Rectal smooth muscle tissue (tissue), 1 donor: ENCODE results near the gene FOXL3.

Experiments
- H3K27ac ChIP-seq: one replicate; pipeline ENCODE4 v1.7.0; 2013; ENCODE audit warnings: low read depth, low read length, inconsistent platforms
- H3K27me3 ChIP-seq: one replicate; pipeline ENCODE4 v1.7.0; 2013; ENCODE audit warnings: low read length; ENCODE audit not compliant: control insufficient read depth, insufficient read depth
- H3K36me3 ChIP-seq: one replicate; pipeline ENCODE4 v1.7.0; 2013; ENCODE audit warnings: low read length; ENCODE audit not compliant: control insufficient read depth, insufficient read depth
- H3K4me1 ChIP-seq: one replicate; pipeline ENCODE4 v1.7.0; 2013; ENCODE audit warnings: low read length; ENCODE audit not compliant: control insufficient read depth, insufficient read depth
- H3K4me3 ChIP-seq: one replicate; pipeline ENCODE4 v1.7.0; 2013; ENCODE audit warnings: low read length
- H3K9ac ChIP-seq: one replicate; pipeline ENCODE4 v1.7.0; 2013; ENCODE audit warnings: low read length

FOXL3 gene

DNA sequence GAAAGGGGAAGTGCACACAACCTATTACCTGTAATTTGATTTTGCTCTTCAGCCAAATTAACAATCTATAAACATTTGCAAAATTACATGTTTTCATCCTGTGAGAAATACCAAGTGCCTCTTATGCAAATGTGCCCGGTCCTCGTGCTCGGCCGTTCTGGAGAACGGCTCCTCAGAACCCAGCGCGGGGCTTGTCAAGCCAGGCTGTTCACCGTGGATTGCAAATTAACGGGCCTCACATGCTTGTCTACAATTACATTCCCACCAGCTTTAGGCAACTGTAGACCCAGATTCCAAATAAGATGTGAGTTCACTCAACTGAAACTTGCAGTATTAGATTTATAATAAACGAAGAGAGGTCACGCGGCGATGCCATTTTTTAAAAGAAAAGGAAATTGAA is 8.8 kb downstream of the FOXL3 start:
- no peak overlapping the region for H3K27ac ChIP-seq
- no peaks in the 10 kb centered on the region for H3K27me3 ChIP-seq
- no peaks in the 10 kb centered on the region for H3K4me1 ChIP-seq
- H3K4me3 ChIP-seq, result no peak overlapping the region
- H3K36me3 ChIP-seq, result no peaks in the 10 kb centered on the region
- H3K9ac ChIP-seq, result no peak overlapping the region

DNA sequence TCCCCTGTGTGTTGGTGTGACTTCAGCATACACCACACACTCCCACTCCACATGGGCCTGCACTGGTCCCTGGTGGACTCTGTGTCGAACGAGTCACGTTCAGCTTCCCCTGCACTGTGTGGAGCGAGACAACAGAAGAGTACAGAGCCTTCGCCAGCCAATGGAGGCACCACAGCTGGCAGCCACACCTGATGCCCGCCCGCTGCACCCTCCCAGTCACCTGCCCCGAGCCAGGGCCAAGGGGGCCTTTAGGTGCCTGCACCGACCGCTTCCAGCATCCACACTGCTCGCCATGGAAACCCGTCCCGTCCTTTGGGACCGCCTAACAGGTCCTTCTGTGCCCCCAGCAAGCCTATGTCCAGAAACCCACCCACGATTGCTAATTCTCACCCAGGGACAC is 9.2 kb downstream of the FOXL3 start:
- Histone ChIP-seq H3K4me3 (no peak overlapping the region), H3K27me3 (no peaks in the 10 kb centered on the region), H3K36me3 (no peaks in the 10 kb centered on the region), H3K27ac (no peak overlapping the region), H3K4me1 (no peaks in the 10 kb centered on the region), H3K9ac (no peak overlapping the region)

DNA sequence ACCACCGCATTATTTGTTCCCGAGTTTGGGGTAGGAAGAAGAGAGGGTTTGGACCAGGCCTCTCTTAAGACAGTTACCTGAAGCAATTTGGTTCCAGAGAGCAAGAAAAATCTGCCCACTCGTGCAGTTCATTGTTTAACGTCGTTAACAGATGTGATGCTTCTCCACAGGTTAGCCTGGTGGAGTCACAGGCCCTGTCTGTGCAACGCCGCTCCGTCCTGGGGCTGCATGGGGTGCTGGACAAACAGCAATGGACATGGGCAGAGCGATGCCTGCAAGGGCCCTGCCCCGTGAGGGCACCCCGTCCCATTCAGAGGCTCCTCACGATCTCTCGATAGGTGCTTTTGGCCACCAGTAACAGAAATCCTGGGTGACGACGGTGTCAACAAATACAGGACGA is 9.7 kb downstream of the FOXL3 start:
- Histone ChIP-seq H3K27ac (no peak overlapping the region), H3K27me3 (no peaks in the 10 kb centered on the region), H3K4me3 (no peak overlapping the region), H3K36me3 (no peaks in the 10 kb centered on the region), H3K4me1 (no peaks in the 10 kb centered on the region), H3K9ac (no peak overlapping the region)

DNA sequence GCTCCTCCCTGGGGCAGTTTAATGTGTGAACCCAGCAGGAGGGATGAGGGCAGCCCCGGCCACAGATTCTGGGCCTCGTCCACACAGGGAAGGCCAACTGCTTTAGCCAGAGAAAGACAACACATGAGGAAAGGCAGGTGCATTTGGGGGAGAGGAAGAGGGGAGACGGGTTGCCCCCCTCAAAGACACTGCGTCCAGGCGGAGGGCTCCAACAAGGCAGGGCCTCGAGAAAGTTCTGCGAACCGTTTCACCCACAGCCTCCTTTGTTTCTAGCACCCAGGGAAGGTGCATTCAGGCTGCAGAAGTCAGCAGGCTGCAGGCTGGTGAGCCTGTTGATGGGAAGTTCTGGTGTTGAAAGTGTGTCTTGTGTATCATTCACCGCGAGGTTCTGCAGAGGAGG is 10.1 kb downstream of the FOXL3 start:
- Histone ChIP-seq H3K9ac (no peak overlapping the region), H3K27ac (no peak overlapping the region), H3K4me1 (no peaks in the 10 kb centered on the region), H3K4me3 (no peak overlapping the region), H3K36me3 (no peaks in the 10 kb centered on the region), H3K27me3 (no peaks in the 10 kb centered on the region)

DNA sequence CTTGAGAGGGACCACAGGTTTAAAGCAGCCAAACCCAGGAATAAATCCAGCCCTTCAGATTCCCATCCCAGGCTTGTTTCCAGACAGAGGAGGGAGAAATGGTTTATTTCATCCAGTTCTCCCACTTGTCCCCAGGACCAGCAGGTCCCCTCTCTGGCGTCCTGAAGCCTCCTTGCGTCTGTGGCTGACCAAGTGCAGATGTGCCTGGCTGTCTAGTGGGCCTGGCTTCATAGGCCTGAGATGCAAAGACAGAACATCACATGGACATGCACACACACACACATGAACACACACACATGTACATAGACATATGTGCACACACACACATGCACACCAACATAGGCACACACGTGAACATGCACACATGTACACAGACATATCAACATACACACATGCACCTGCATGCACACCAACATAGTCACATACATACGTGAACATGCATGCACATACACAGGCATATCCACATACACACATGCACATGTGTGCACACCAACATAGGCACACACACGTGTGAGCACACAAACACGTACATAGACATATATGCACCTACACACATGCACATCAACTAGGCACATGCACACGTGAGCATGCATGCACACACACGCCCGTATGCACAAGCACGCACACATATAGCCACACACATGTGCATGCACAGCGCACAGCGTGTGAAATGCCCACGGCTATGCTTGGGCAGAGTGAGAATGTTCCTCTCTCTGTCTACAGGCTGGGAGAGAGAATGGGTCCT is 10.7 kb downstream of the FOXL3 start:
- Histone ChIP-seq H3K4me3 (no peak overlapping the region), H3K4me1 (no peaks in the 10 kb centered on the region), H3K9ac (no peak overlapping the region), H3K36me3 (no peaks in the 10 kb centered on the region), H3K27me3 (no peaks in the 10 kb centered on the region), H3K27ac (no peak overlapping the region)

DNA sequence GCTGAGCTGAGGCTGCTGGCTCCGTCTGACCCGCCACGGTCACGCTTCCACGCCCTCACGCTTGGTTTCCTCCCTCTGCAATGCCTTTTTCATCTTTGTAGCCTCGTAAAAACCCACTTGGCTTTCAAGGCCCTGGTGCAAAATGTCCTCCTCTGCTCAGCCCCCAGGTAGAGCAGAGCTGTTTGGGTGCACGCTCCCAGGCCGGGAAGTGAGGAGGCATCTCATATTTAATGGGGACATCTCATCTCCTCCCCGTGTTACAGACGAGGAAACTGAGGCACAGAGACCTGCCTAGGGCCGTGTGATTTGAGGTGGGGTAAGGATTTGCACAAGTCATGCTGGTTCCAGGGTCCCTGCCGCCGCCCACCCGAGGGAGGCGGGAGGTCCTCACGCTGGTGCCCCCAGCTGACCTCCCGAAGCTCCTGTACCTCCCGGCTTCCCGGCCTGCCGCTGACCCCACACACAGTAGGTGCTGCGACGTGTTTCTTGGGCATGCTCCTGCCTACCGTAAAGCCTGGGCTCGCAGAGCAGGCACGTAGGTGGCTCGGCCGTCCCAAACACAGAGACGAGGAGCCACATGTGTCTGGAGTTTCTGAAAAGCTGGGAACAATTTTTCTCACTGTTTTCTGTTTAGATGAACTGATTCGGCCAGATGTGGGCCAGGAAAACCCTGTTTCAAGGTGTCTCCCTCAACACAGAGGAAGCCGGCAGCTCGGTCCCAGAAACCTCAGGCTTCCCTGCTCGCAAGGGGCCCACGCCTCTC is 11.5 kb downstream of the FOXL3 start:
- H3K36me3 ChIP-seq, result no peaks in the 10 kb centered on the region
- no peak overlapping the region for H3K4me3 ChIP-seq
- no peaks in the 10 kb centered on the region for H3K27me3 ChIP-seq
- H3K4me1 ChIP-seq, result no peaks in the 10 kb centered on the region
- H3K27ac ChIP-seq, result no peak overlapping the region
- H3K9ac ChIP-seq, result no peak overlapping the region

DNA sequence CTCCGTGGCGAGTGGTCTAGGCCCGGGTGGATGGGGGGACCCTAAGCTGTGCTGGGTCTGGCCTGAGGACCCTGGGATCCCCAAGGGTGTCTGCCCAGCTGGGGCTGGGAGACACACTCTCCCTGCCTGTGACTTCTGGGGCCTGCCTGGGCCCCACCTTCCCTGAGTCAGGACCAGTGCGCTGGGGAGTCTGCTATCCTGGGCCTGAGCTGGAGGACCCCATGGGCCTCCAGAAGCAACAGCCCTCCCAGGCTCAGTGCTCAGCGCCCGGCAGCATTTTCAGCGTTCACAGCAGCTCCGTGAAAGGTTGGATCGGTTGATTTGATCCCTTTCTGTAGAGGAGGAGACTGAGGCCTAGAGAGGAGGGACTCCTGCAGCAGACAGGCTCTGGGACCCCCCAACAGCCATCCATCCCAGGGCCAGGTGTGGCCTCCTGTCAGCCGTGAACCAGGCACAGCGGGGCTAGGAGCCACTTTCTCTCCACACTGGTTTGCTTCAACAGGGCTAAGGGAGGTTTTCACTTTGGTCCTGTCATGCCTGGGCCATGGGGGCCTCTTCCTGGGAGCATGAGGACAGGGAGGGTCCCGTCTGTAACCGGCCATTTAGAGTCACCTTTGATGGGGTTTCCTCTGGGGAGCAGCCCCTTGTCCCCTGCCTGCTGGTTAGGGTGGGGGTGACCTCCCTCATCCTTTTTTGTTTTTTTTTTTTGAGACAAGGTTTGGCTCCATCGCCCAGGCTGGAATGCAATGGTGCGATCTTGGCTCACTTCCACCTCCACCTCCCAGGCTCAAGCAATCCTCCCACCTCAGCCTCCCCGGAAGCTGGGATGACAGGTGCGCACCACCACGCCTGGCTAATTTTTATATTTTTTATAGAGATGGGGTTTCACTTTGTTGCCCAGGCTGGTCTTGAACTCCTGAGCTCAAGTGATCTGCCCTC is 12.4 kb downstream of the FOXL3 start:
- Histone ChIP-seq H3K27me3 (no peaks in the 10 kb centered on the region), H3K36me3 (no peaks in the 10 kb centered on the region), H3K4me1 (no peaks in the 10 kb centered on the region), H3K9ac (no peak overlapping the region), H3K27ac (no peak overlapping the region), H3K4me3 (no peak overlapping the region)

DNA sequence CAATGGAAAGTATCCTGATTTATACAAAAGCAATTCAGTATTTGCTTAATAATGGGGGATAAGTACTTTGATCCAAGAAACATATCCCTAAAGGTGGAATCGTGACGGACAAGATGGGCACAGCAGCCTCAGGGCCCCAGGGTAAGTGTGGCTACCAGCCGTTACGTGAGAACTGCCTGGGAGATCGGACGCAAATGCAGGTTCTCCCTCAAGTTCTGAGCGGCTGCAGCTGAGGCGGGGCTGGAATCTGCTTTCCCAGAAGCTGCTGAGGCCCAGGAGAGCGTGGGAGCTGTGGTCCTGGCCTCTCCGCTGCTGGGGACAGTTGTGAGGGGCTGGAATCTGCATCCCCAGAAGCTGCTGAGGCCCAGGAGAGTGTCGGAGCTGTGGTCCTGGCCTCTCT is 13.5 kb downstream of the FOXL3 start:
- Histone ChIP-seq H3K4me3 (no peak overlapping the region), H3K27ac (no peak overlapping the region), H3K27me3 (no peaks in the 10 kb centered on the region), H3K36me3 (no peaks in the 10 kb centered on the region), H3K4me1 (no peaks in the 10 kb centered on the region), H3K9ac (no peak overlapping the region)

DNA sequence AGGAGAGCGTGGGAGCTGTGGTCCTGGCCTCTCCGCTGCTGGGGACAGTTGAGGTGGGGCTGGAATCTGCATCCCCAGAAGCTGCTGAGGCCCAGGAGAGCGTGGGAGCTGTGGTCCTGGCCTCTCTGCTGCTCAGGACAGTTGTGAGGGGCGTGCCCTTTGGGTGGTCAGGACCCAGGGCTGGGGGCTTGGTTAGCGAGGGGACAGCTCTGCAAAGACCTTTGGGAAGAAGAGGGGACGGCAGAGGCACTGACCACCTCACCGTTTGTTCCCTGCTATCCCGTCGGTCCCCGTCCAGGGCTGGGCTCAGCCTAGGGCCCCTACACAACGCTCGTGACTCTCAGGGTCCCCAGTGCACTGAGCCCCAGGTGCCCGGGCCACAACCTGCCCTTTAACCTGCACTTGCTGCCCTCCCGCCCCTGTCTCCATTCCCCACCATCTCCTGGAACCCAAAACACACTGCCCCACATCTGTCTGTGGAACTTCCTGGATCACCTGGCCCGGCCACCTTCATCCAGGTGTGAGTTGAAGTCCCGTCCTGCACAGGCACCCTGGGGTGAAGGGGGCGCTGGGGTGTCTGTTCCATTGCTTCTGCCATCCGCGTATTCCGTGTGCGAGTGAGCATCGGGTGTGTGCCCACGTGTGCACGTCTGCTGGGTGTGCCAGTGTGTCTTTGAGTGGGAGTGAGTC is 14.1 kb downstream of the FOXL3 start:
- Histone ChIP-seq H3K4me1 (no peaks in the 10 kb centered on the region), H3K9ac (no peak overlapping the region), H3K4me3 (no peak overlapping the region), H3K36me3 (no peaks in the 10 kb centered on the region), H3K27ac (no peak overlapping the region), H3K27me3 (no peaks in the 10 kb centered on the region)

DNA sequence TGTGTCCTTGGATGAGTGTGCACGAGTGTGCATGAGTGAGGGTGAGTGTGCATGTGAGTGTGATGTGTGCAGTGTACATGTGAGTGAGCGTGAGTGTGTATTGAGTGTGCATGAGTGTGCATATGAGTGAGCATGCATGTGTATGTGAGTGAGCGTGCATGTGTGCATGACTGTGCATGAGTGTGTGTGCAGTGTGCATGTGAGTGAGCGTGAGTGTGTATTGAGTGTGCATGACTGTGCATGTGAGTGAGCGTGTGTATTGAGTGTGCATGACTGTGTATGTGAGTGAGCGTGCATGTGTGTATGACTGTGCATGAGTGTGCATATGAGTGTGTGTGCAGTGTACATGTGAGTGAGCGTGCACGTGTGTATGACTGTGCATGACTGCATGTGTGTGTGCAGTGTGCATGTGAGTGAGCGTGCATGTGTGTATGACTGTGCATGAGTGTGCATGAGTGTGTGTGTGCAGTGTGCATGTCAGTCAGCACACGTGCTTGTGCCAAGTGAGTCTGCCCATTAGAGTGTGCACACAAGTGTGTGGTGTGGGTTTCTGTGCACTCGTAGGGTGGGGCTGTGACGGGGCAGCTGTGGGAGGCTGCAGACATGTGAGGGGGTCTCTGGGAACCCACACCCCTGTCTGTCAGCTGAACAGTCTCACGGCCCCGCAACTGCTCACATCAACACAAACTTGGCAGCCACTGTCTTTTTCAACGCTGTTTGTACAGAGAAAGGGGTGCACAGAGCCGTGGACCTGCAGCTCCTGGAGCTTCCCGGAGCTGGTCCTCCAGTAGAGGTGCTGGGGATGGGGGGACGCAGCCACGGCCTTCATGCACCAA is 14.8 kb downstream of the FOXL3 start:
- Histone ChIP-seq H3K27me3 (no peaks in the 10 kb centered on the region), H3K4me1 (no peaks in the 10 kb centered on the region), H3K4me3 (no peak overlapping the region)

DNA sequence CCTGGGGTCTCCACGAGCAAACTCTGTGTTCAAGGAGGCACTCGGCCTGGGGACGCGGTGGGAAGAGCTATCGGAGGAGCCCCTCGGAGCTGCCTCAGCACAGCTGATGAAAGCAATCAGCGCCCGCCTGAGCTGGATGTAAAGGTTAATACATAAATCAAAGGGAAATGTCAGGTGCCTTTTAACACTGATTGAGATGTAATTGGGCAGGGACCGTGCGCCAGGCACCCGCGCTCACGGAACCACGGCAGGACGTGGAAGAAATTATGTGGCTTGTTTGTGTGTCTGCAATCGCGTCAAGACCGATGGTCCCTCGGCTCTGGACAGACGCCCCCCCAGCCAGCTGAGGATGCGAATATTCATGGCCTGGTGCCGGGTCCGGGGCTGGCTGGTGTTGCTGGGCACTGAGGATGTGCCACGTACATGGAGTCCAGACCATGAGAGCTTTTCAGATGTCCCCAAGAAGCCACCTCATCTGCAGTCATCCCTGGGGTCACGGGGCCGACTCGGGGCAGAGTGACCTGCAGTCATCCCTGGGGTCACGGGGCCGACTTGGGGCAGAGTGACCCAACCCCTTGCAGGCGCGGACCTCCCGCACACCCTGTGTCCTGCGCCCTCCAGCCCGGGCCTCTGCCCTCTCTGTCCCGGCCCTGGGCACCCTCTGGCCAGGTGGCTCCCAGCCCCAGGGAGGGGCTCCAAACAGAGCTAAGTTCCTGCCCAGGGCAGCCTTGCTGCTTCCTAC is 15.6 kb downstream of the FOXL3 start:
- no peaks in the 10 kb centered on the region for H3K36me3 ChIP-seq
- no peak overlapping the region for H3K4me3 ChIP-seq
- no peaks in the 10 kb centered on the region for H3K27me3 ChIP-seq
- H3K9ac ChIP-seq, result no peak overlapping the region
- no peak overlapping the region for H3K27ac ChIP-seq
- H3K4me1 ChIP-seq, result no peaks in the 10 kb centered on the region

More for the DNA sequence above, 14.8 kb downstream of the FOXL3 start:
- Histone ChIP-seq H3K27ac (no peak overlapping the region), H3K9ac (no peak overlapping the region), H3K36me3 (no peaks in the 10 kb centered on the region)
